Psoas muscle (tissue), 8 donors: ENCODE results near the gene LAMA1. TPM values are rescaled to one million over a fixed set of nuclear protein-coding genes. Genes with fewer than 3 reads are reported as not detected.

ENCODE experiments used
- ATAC-seq, 4 donors: fragments of 200-7000 bp; cut with Tn5 transposase; one replicate each; pipeline ENCODE4 v1.9.1; 2020; ENCODE audit warnings: moderate library complexity in 3 of 4, mild to moderate bottlenecking in 2 of 4
- DNase-seq, 2 donors: peaks; one replicate each; pipeline ENCODE4 v3.0.0-alpha.2; 2020
- H3K27ac ChIP-seq: fragments of 200-600 bp; one replicate; pipeline ENCODE4 v1.8.0; 2022
- H3K27me3 ChIP-seq, 3 donors: fragments of 200-600 bp in 1 of 3; one replicate each; pipeline versions ENCODE4 v1.6.1 to v1.8.0; 2013 to 2022; ENCODE audit warnings: low read length in 2 of 3, mild to moderate bottlenecking in 2 of 3, moderate library complexity in 1 of 3; ENCODE audit not compliant: insufficient read depth in 3 of 3
- H3K36me3 ChIP-seq, 2 donors: fragments of 200-600 bp in 1 of 2; one replicate each; pipeline versions ENCODE4 v1.6.1 to v1.8.0; 2013 to 2022; ENCODE audit warnings: low read depth in 1 of 2, mild to moderate bottlenecking in 1 of 2, moderate library complexity in 1 of 2; ENCODE audit not compliant: insufficient read depth in 1 of 2
- H3K4me1 ChIP-seq: fragments of 200-600 bp; one replicate; pipeline ENCODE4 v1.8.0; 2022
- H3K4me3 ChIP-seq: fragments of 200-600 bp; one replicate; pipeline ENCODE4 v1.8.0; 2022; ENCODE audit warnings: mild to moderate bottlenecking
- H3K9me3 ChIP-seq: fragments of 200-600 bp; one replicate; pipeline ENCODE4 v1.8.0; 2022
- CTCF ChIP-seq: fragments of 200-600 bp; IDR thresholded peaks from one replicate; pipeline ENCODE4 v1.8.0; 2022; ENCODE audit warnings: antibody characterized with exemption
- WGBS, 3 donors: extraction: QIAGEN DNeasy Blood & Tissue Kit; methylation state at CpG; one replicate each; pipeline versions ENCODE4 v1.1.6 to v1.1.7; 2013; 5-methylcytosine and 5-hydroxymethylcytosine counted together
- intact Hi-C, 2 donors: fragments of 100-400 bp; cut with DNase I; formaldehyde crosslinking; loops; one replicate each; pipeline versions ENCODE4 v1.11.0 to v1.14.2; 2022
- polyA plus RNA-seq, 3 donors: library from polyadenylated mRNA; stranded (reverse); fragments of 200-250 nt; gene quantifications; one replicate each; pipeline ENCODE4 v1.2.3, GENCODE V29; 2013
- total RNA-seq, 4 donors: library from RNA; stranded (reverse); fragmentation: NEBNext Ultra II Directional in 2 of 4; extraction: Animal tissue kit (Norgen Biotek cat#: 25700) in 2 of 4; gene quantifications; one replicate each; pipeline versions ENCODE4 v1.2.1 to v1.2.4, GENCODE V29; 2021 to 2023
- donor health status: healthy with polysubstance abuse.
- donor health status: DM: no; HTN: no; CAD: no; lungs with moderate emphysema.
- donor health status: Bipolar disorder and iron deficiency.
- donor health status: healthy.
- donor health status: DM: yes; HTN: yes; CAD: no.
- donor health status: DM: no; HTN: no; CAD: no.
- donor health status: DM: no; HTN: no; CAD: no.
- donor health status: DM: yes; HTN: yes; CAD: no.

LAMA1 gene
- total and polyA plus RNA-seq, 7 donors = 0.04 to 2.6 (median 0.11) TPM; not detected in 1

DNA sequence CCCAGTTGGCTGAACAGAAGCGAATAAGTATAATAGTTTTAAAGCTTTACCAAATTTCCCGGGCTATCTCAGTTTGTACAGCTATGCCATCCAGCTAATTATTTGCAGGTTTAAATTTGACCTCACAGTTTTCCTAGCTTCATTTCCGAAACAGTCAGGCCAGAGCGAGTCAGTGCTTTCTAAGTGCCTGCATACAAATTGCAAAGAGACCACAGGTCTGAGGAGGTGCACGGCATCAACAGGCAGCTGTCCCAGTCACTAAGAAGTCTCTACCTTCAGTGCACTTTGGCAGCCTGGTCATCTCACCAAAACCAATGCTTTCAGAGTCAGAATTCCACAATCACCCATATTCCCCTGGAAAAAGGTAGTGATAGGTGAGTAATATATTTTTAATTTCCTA, 51.9 kb downstream of the LAMA1 start:
- H3K27me3 ChIP-seq = peaks cover 0 to 3% (median 0%) of the 10 kb centered on the region in 3 donors
- TF ChIP-seq CTCF = no peak
- DNase-seq (no peak), ATAC-seq (no peak)
- intact Hi-C loops = no loop called here
- H3K9me3 ChIP-seq = no peaks in the 10 kb centered on the region
- WGBS, 3 donors = 81 to 86% (median 83%) methylated on average over 5 of the region's 5 CpGs
- H3K36me3 ChIP-seq = no peaks in the 10 kb centered on the region
- H3K4me1 ChIP-seq = no peaks in the 10 kb centered on the region
- no peak overlapping the region for H3K4me3 ChIP-seq
- H3K27ac ChIP-seq = no peak overlapping the region

DNA sequence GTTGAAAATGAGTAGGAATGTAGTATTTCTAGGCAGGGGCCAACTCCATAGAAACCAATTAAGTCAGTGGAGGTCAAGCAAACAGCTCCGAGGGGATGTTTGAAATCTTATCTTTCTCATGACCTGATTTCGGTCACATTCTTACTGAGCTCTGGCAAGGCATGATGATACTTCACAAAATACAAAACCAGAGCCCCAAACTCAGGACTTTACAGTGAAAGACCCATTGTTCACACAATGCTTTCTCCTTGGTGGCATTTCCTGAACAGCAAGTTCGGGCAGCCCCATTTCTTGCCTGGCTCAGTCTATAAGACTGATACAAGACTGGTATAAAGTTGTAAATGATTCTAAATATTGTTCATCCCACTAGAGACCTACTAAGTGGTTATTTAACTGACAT, 53.3 kb downstream of the LAMA1 start:
- ATAC-seq = no peak
- Histone ChIP-seq H3K4me3 (no peak overlapping the region), H3K9me3 (no peaks in the 10 kb centered on the region), H3K27me3 (peaks cover 0 to 3% (median 0%) of the 10 kb centered on the region in 3 donors), H3K27ac (no peak overlapping the region), H3K36me3 (no peaks in the 10 kb centered on the region), H3K4me1 (no peaks in the 10 kb centered on the region)
- TF ChIP-seq CTCF = no peak
- no peak for DNase-seq
- intact Hi-C loops = no loop called here
- 58 to 70% (median 66%) methylated on average over 3 of the region's 3 CpGs for WGBS, 3 donors

DNA sequence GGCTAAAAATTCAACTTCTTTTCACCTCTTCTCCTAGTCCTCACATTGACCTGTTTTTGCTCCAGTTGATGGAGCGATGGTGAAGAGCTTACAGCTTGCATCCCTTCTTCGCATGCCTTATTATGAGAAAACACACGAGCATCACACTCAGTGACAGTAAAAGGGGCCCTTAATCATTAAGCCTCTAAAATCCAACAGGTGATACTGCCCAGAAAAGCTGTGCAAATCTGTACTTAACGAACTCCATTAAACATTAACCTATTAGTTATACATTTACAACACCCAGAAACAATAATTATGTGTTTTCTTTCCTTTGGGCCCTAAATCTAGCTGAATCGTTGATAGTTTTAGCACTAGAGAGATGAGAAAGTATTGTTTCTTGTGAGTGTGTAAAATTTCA, 54.8 kb downstream of the LAMA1 start:
- intact Hi-C loops = no loop called here
- H3K9me3 ChIP-seq = no peaks in the 10 kb centered on the region
- WGBS, 3 donors = 86 to 91% (median 88%) methylated on average over 5 of the region's 5 CpGs
- peaks cover 0 to 3% (median 0%) of the 10 kb centered on the region in 3 donors for H3K27me3 ChIP-seq
- H3K4me3 ChIP-seq = no peak overlapping the region
- H3K4me1 ChIP-seq = no peaks in the 10 kb centered on the region
- H3K27ac ChIP-seq = no peak overlapping the region
- no peak for ATAC-seq
- no peak for DNase-seq
- no peaks in the 10 kb centered on the region for H3K36me3 ChIP-seq
- TF ChIP-seq CTCF = no peak

DNA sequence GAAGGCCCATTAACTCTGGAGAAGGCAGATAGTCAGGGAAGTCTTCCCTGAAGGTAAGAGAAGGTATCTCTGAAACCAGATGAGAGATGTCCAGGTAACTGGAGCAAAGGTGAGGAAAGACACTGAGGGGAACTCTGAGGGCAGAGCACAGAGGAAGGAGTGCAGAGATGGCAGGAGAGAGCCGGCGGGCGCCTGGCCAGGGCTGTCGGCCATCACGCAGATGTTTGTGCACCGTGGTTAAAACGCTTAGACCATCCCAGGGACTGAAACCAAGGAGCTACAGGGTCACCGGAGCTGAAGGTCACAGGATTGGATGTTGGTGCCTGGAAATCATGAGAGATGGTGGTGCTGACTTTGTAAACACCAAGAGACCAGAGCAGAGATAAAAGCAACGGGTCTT, 55.4 kb downstream of the LAMA1 start:
- peaks cover 0 to 3% (median 0%) of the 10 kb centered on the region in 3 donors for H3K27me3 ChIP-seq
- no peaks in the 10 kb centered on the region for H3K36me3 ChIP-seq
- TF ChIP-seq CTCF = no peak
- intact Hi-C loops = no loop called here
- H3K27ac ChIP-seq = no peak overlapping the region
- WGBS, 3 donors = 62 to 72% (median 62%) methylated on average over 9 of the region's 9 CpGs
- no peak for ATAC-seq
- H3K9me3 ChIP-seq = no peaks in the 10 kb centered on the region
- no peak overlapping the region for H3K4me3 ChIP-seq
- no peak for DNase-seq
- no peaks in the 10 kb centered on the region for H3K4me1 ChIP-seq

DNA sequence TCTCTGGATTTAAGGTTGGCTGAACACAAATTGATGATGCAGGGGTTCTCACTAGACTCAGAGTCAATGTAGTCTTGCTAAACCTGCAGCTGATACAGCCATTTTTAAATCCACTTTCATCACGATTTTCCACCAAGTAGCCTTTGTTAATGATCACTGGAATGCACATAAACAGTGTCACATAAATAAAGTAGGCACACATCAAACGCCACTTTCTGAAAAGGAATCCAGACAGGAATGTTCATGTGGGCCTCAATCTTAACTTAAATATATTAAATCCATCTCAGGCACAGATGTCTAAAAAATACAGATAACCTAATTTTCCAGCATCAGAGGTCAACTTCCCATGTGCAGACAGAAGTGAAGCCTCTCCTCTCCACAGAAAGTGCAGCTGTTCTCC, 58.3 kb downstream of the LAMA1 start:
- Histone ChIP-seq H3K4me1 (no peaks in the 10 kb centered on the region), H3K9me3 (no peaks in the 10 kb centered on the region), H3K4me3 (no peak overlapping the region), H3K27me3 (peaks cover 0 to 3% (median 0%) of the 10 kb centered on the region in 3 donors), H3K27ac (no peak overlapping the region), H3K36me3 (no peaks in the 10 kb centered on the region)
- DNase-seq = no peak
- no peak for TF ChIP-seq CTCF
- intact Hi-C loops = no loop called here
- WGBS, 3 donors = 26 to 40% (median 32%) methylated on average over 2 of the region's 2 CpGs
- ATAC-seq = no peak
